Activated naive CD8-positive, alpha-beta T cell treated with anti-CD3 and anti-CD28 coated beads, Interleukin-2, amount 50 U/mL, for 24 hours (primary cell): ENCODE measurements around the gene SVBP.

Experiments
- ATAC-seq: fragments of 150-1000 bp; cut with Tn5 transposase; one replicate; pipeline ENCODE4 v1.10.0; 2021
- DNase-seq: peaks from one replicate; pipeline ENCODE4 v3.0.0; 2021
- H3K27ac Mint-ChIP-seq: one replicate; pipeline ENCODE4 v1.8.0; 2021; ENCODE audit warnings: mild to moderate bottlenecking, mixed read lengths
- H3K27me3 Mint-ChIP-seq: one replicate; pipeline ENCODE4 v1.8.0; 2021; ENCODE audit warnings: mixed read lengths
- H3K36me3 Mint-ChIP-seq: one replicate; pipeline ENCODE4 v1.8.0; 2021; ENCODE audit warnings: low read depth, mixed read lengths
- H3K4me1 Mint-ChIP-seq: one replicate; pipeline ENCODE4 v1.8.0; 2021; ENCODE audit warnings: mixed read lengths
- H3K4me3 Mint-ChIP-seq: one replicate; pipeline ENCODE4 v1.8.0; 2021; ENCODE audit warnings: mild to moderate bottlenecking, moderate library complexity, mixed read lengths
- H3K9me3 Mint-ChIP-seq: one replicate; pipeline ENCODE4 v1.8.0; 2021; ENCODE audit warnings: mixed read lengths

SVBP gene

GRCh38 chr1:42768172-42768571 lies 49.0 kb downstream of the SVBP start:
- DNase-seq (no peak), ATAC-seq (no peak)
- H3K4me1 Mint-ChIP-seq, result peaks cover 37% of the 10 kb centered on the region
- H3K27me3 Mint-ChIP-seq, result no peaks in the 10 kb centered on the region
- no peak overlapping the region for H3K4me3 Mint-ChIP-seq
- H3K9me3 Mint-ChIP-seq, result no peaks in the 10 kb centered on the region
- H3K36me3 Mint-ChIP-seq, result peaks cover 21% of the 10 kb centered on the region
- H3K27ac Mint-ChIP-seq, result peak overlapping the region; percentile 80

- peaks cover 34% of the 10 kb centered on the region for H3K4me1 Mint-ChIP-seq
- H3K27me3 Mint-ChIP-seq, result no peaks in the 10 kb centered on the region
- H3K36me3 Mint-ChIP-seq, result peaks cover 19% of the 10 kb centered on the region
- no peak overlapping the region for H3K4me3 Mint-ChIP-seq
- peak overlapping the region; percentile 80 for H3K27ac Mint-ChIP-seq
- no peak for DNase-seq
- peak; percentile 2 for ATAC-seq
- H3K9me3 Mint-ChIP-seq, result no peaks in the 10 kb centered on the region
These were observed 49.6 kb downstream of the SVBP start for GRCh38 chr1:42767510-42768000.

- Mint-ChIP-seq H3K36me3 (peaks cover 15% of the 10 kb centered on the region), H3K27ac (peak within 1 kb of the TSS; percentile 80), H3K27me3 (no peaks in the 10 kb centered on the region), H3K9me3 (no peaks in the 10 kb centered on the region), H3K4me1 (peaks cover 33% of the 10 kb centered on the region), H3K4me3 (no peak within 1 kb of the TSS)
- ATAC-seq (peak; percentile 97), DNase-seq (peak; percentile 99)
These were observed 50.3 kb downstream of the SVBP start, which contains the start of the genes C1orf50 and P3H1 for GRCh38 chr1:42766741-42767509. Gene C1orf50 (plus strand): TSS chr1:42767249. CDS start chr1:42767312, 63 bp downstream. Gene P3H1 (minus strand): TSS chr1:42767028. CDS start chr1:42766971, 57 bp downstream.

- DNase-seq (peak; percentile 62), ATAC-seq (peak; percentile 16)
- Mint-ChIP-seq H3K27ac (no peak overlapping the region), H3K4me3 (no peak overlapping the region), H3K36me3 (peaks cover 19% of the 10 kb centered on the region), H3K9me3 (no peaks in the 10 kb centered on the region), H3K4me1 (peaks cover 32% of the 10 kb centered on the region), H3K27me3 (no peaks in the 10 kb centered on the region)
These were observed 51.1 kb downstream of the SVBP start for GRCh38 chr1:42765832-42766740.

GRCh38 chr1:42765269-42765668 lies 51.9 kb downstream of the SVBP start:
- Mint-ChIP-seq H3K4me1 (peaks cover 28% of the 10 kb centered on the region), H3K27ac (no peak overlapping the region), H3K27me3 (no peaks in the 10 kb centered on the region), H3K4me3 (no peak overlapping the region), H3K9me3 (no peaks in the 10 kb centered on the region), H3K36me3 (peaks cover 14% of the 10 kb centered on the region)
- no peak for ATAC-seq
- DNase-seq, result no peak

- H3K27ac Mint-ChIP-seq, result no peak overlapping the region
- peaks cover 4% of the 10 kb centered on the region for H3K36me3 Mint-ChIP-seq
These were observed 54.9 kb downstream of the SVBP start for GRCh38 chr1:42762269-42762668.

GRCh38 chr1:42761567-42761966 lies 55.6 kb downstream of the SVBP start:
- ATAC-seq (no peak), DNase-seq (no peak)
- H3K27ac Mint-ChIP-seq, result no peak overlapping the region
- peaks cover 10% of the 10 kb centered on the region for H3K36me3 Mint-ChIP-seq
- H3K9me3 Mint-ChIP-seq, result no peaks in the 10 kb centered on the region
- no peaks in the 10 kb centered on the region for H3K27me3 Mint-ChIP-seq
- peaks cover 7% of the 10 kb centered on the region for H3K4me1 Mint-ChIP-seq
- H3K4me3 Mint-ChIP-seq, result no peak overlapping the region

More at GRCh38 chr1:42762269-42762668, 54.9 kb downstream of the SVBP start:
- ATAC-seq (no peak), DNase-seq (no peak)
- Mint-ChIP-seq H3K4me1 (peaks cover 7% of the 10 kb centered on the region), H3K27me3 (no peaks in the 10 kb centered on the region), H3K9me3 (no peaks in the 10 kb centered on the region), H3K4me3 (no peak overlapping the region)

- DNase-seq (no peak), ATAC-seq (no peak)
- H3K4me3 Mint-ChIP-seq, result no peak overlapping the region
- peaks cover 7% of the 10 kb centered on the region for H3K4me1 Mint-ChIP-seq
- peaks cover 24% of the 10 kb centered on the region for H3K36me3 Mint-ChIP-seq
- H3K9me3 Mint-ChIP-seq, result no peaks in the 10 kb centered on the region
- H3K27ac Mint-ChIP-seq, result no peak overlapping the region
- H3K27me3 Mint-ChIP-seq, result no peaks in the 10 kb centered on the region
These were observed 58.1 kb downstream of the SVBP start for GRCh38 chr1:42759114-42759513.

- no peak overlapping the region for H3K4me3 Mint-ChIP-seq
- DNase-seq (no peak), ATAC-seq (no peak)
- H3K27ac Mint-ChIP-seq, result no peak overlapping the region
- peaks cover 28% of the 10 kb centered on the region for H3K36me3 Mint-ChIP-seq
- H3K4me1 Mint-ChIP-seq, result peaks cover 7% of the 10 kb centered on the region
- no peaks in the 10 kb centered on the region for H3K9me3 Mint-ChIP-seq
- no peaks in the 10 kb centered on the region for H3K27me3 Mint-ChIP-seq
These were observed 58.6 kb downstream of the SVBP start for GRCh38 chr1:42758641-42759040.

GRCh38 chr1:42757892-42758275 lies 59.3 kb downstream of the SVBP start:
- Mint-ChIP-seq H3K9me3 (no peaks in the 10 kb centered on the region), H3K27ac (no peak overlapping the region), H3K36me3 (peaks cover 33% of the 10 kb centered on the region), H3K4me1 (peaks cover 4% of the 10 kb centered on the region), H3K27me3 (no peaks in the 10 kb centered on the region), H3K4me3 (no peak overlapping the region)
- ATAC-seq, result no peak
- no peak for DNase-seq
